ENCODE results near the gene EEF1B2. TPM values are rescaled to one million over a fixed set of nuclear protein-coding genes. Genes with fewer than 3 reads are reported as not detected.
A peak's percentile ranks its signal among the peaks of the same experiment; 100 is the strongest.
"Not testable (repeated sequence)": the region's sequence is repeated elsewhere in the genome, so short reads cannot be mapped to it uniquely, and the experiment has no call there.

Gene EEF1B2
- 100 to 1,000 TPM; 258 to 346 (median 302) TPM for total RNA-seq
- 283 TPM for polyA plus RNA-seq
- long read RNA-seq, donor 1, transcript EEF1B2-202 (7 exons, 880 nt) = minor isoform, 6 of 179 reads
- long read RNA-seq, donor 1, transcript EEF1B2-201 (7 exons, 844 nt) = minor isoform, 22 of 179 reads
- long read RNA-seq, donor 1, transcript EEF1B2-203 (6 exons, 1,098 nt) = major isoform, 145 of 179 reads
- long read RNA-seq, donor 1, partial matches to known transcripts = 0 of 179 reads
- long read RNA-seq, donor 1, other reads (novel, unspliced or antisense) = 6 of 179 reads
- long read RNA-seq, donor 2, transcript EEF1B2-203 (6 exons, 1,098 nt) = major isoform, 112 of 133 reads
- long read RNA-seq, donor 2, transcript EEF1B2-201 (7 exons, 844 nt) = minor isoform, 13 of 133 reads
- long read RNA-seq, donor 2, partial matches to known transcripts = 3 of 133 reads
- long read RNA-seq, donor 2, other reads (novel, unspliced or antisense) = 1 of 133 reads
- long read RNA-seq, donor 3, transcript EEF1B2-203 (6 exons, 1,098 nt) = major isoform, 144 of 174 reads
- long read RNA-seq, donor 3, transcript EEF1B2-201 (7 exons, 844 nt) = minor isoform, 8 of 174 reads
- long read RNA-seq, donor 3, transcript EEF1B2-202 (7 exons, 880 nt) = minor isoform, 6 of 174 reads
- long read RNA-seq, donor 3, partial matches to known transcripts = 7 of 174 reads
- long read RNA-seq, donor 3, other reads (novel, unspliced or antisense) = 6 of 174 reads
- long read RNA-seq, donor 4, transcript EEF1B2-201 (7 exons, 844 nt) = minor isoform, 5 of 92 reads
- long read RNA-seq, donor 4, transcript EEF1B2-203 (6 exons, 1,098 nt) = major isoform, 81 of 92 reads
- long read RNA-seq, donor 4, partial matches to known transcripts = 1 of 92 reads
- long read RNA-seq, donor 4, other reads (novel, unspliced or antisense) = 1 of 92 reads

- peaks cover 2% of the 10 kb centered on the region for H3K4me1 ChIP-seq (ENCODE audit: control insufficient read depth, insufficient read depth, low read length)
- peak; percentile 96 to 98 for ATAC-seq
- no peaks in the 10 kb centered on the region for H3K9me3 ChIP-seq (ENCODE audit: control insufficient read depth, low read length)
- WGBS = under 1% methylated on average over 64 of the region's 64 CpGs
- DNase-seq = peak; percentile 98
- H3K27me3 ChIP-seq (ENCODE audit: control insufficient read depth, insufficient read depth) = no peaks in the 10 kb centered on the region
- intact Hi-C loops (cut with DNase I) = loop anchor here in 2 of 4 donors (10.0 kb wide), 2 partner anchors 105 to 115 kb away; partner anchors contain the start of gene ZDBF2 (in 1 of the 2)
- peak within 1 kb of the TSS; percentile 93 for H3K27ac ChIP-seq (ENCODE audit: low read length)
- H3K4me3 ChIP-seq (ENCODE audit: low read length) = peak within 1 kb of the TSS; percentile 95
Measured at GRCh38 chr2:206159346-206160124, at the start of gene EEF1B2, which contains the start of gene NDUFS1. Gene EEF1B2 (plus strand): TSS chr2:206159895. CDS start chr2:206159980, 85 bp downstream. Gene NDUFS1 (minus strand): TSS chr2:206159444. CDS start chr2:206153678, 5,766 bp downstream.

DNA sequence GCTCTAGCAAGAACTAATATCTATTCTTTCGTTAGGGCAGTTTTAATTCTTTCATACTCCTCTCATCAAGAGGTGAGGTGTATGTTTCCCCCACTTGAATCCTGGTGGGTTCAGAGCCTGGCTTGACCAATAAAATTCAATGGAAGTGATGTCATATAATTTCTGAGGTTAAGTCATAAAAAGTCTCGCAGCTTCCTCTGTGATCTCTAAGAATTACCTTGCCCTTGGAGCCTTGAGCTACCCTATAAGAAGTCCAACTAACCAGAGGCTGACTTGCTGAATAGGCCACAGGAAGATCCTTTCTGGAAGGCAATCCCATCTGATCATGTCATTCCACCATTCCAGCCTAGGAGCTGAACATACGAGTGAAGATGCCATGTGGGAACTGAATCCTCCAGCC, 47.6 kb upstream of the EEF1B2 start:
- peak in 1 of 2 donors; percentile 19 for ATAC-seq
- WGBS = 94% methylated on average over 3 of the region's 3 CpGs

GRCh38 chr2:206112846-206113547, 46.7 kb upstream of the EEF1B2 start:
- ATAC-seq (no peak), DNase-seq (no peak)
- 74% methylated on average over 7 of the region's 7 CpGs for WGBS
- Histone ChIP-seq H3K27me3 (ENCODE audit: control insufficient read depth, insufficient read depth) (no peaks in the 10 kb centered on the region), H3K4me3 (ENCODE audit: low read length) (no peak overlapping the region), H3K9me3 (ENCODE audit: control insufficient read depth, low read length) (no peaks in the 10 kb centered on the region), H3K27ac (ENCODE audit: low read length) (no peak overlapping the region), H3K4me1 (ENCODE audit: control insufficient read depth, insufficient read depth, low read length) (no peaks in the 10 kb centered on the region)
- intact Hi-C loops (cut with DNase I) = no loop called here

More for the DNA sequence above, 47.6 kb upstream of the EEF1B2 start:
- intact Hi-C loops (cut with DNase I) = no loop called here
- Histone ChIP-seq H3K9me3 (ENCODE audit: control insufficient read depth, low read length) (no peaks in the 10 kb centered on the region), H3K4me3 (ENCODE audit: low read length) (no peak overlapping the region), H3K4me1 (ENCODE audit: control insufficient read depth, insufficient read depth, low read length) (no peaks in the 10 kb centered on the region), H3K27me3 (ENCODE audit: control insufficient read depth, insufficient read depth) (no peaks in the 10 kb centered on the region), H3K27ac (ENCODE audit: low read length) (no peak overlapping the region)
- no peak for DNase-seq

DNA sequence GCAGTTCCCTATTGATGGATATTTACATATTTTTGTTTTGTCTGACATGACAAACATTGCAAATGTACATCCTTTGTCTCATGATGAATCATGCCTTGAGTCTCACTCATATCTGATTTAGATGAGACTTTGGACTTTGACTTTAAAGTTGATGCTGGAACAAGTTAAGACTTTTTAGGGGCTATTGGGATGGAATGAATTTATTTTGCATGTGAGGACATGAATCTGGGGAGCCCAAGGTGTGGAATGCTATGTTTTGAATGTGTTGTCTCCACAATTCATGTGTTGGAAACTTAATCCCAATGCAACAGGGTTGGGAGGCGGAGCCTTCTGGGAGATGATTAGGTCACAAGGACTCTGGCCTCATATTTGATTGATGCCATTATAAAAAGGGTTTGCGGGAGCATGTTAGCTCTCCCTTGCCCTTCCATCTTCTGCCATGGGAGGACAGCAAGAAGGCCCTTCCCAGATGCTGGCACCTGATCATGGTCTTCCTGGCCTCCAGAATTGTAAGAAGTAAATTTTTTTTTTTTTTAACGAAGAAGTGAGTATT, 44.6 kb upstream of the EEF1B2 start:
- H3K27ac ChIP-seq (ENCODE audit: low read length) = no peak overlapping the region
- intact Hi-C loops (cut with DNase I) = no loop called here
- ATAC-seq = no peak
- H3K4me3 ChIP-seq (ENCODE audit: low read length) = no peak overlapping the region
- WGBS = 97% methylated on average over 3 of the region's 3 CpGs
- no peaks in the 10 kb centered on the region for H3K27me3 ChIP-seq (ENCODE audit: control insufficient read depth, insufficient read depth)
- H3K4me1 ChIP-seq (ENCODE audit: control insufficient read depth, insufficient read depth, low read length) = no peaks in the 10 kb centered on the region
- H3K9me3 ChIP-seq (ENCODE audit: control insufficient read depth, low read length) = no peaks in the 10 kb centered on the region
- no peak for DNase-seq

- ATAC-seq (peak in 1 of 2 donors; percentile 33), DNase-seq (no peak)
- H3K4me3 ChIP-seq (ENCODE audit: low read length) = no peak overlapping the region
- H3K9me3 ChIP-seq (ENCODE audit: control insufficient read depth, low read length) = no peaks in the 10 kb centered on the region
- no peak overlapping the region for H3K27ac ChIP-seq (ENCODE audit: low read length)
- 97% methylated on average over 21 of the region's 21 CpGs for WGBS
- intact Hi-C loops (cut with DNase I) = no loop called here
- H3K27me3 ChIP-seq (ENCODE audit: control insufficient read depth, insufficient read depth) = no peaks in the 10 kb centered on the region
- H3K4me1 ChIP-seq (ENCODE audit: control insufficient read depth, insufficient read depth, low read length) = no peaks in the 10 kb centered on the region
Measured at GRCh38 chr2:206116278-206116677, 43.4 kb upstream of the EEF1B2 start.

DNA sequence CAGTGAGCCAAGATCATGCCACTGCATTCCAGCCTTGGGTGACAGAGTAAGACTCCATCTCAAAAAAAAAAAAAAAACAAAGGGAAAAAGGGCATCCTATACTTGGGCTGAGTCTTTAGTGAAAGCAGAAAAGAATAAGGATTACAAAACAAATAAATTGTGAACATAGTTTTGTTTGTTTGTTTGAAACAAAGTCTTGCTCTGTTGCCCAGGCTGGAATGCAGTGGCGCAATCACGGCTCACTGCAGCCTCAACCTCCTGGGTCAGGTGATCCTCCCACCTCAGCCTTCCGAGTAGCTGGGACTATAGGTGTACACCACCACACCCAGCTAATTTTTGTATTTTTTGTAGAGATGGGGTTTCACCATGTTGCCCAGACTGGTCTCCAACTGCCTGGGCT, 37.1 kb upstream of the EEF1B2 start:
- H3K9me3 ChIP-seq (ENCODE audit: control insufficient read depth, low read length); H3K4me1 ChIP-seq (ENCODE audit: control insufficient read depth, insufficient read depth, low read length); H3K27me3 ChIP-seq (ENCODE audit: control insufficient read depth, insufficient read depth); H3K27ac ChIP-seq (ENCODE audit: low read length); ATAC-seq; H3K4me3 ChIP-seq (ENCODE audit: low read length); intact Hi-C loops (cut with DNase I); DNase-seq: not testable (repeated sequence)
- WGBS = 97% methylated on average over 3 of the region's 3 CpGs

- Histone ChIP-seq H3K27me3 (ENCODE audit: control insufficient read depth, insufficient read depth) (no peaks in the 10 kb centered on the region), H3K9me3 (ENCODE audit: control insufficient read depth, low read length) (no peaks in the 10 kb centered on the region), H3K4me1 (ENCODE audit: control insufficient read depth, insufficient read depth, low read length) (no peaks in the 10 kb centered on the region), H3K4me3 (ENCODE audit: low read length) (no peak overlapping the region), H3K27ac (ENCODE audit: low read length) (no peak overlapping the region)
- DNase-seq = no peak
- ATAC-seq = no peak
- intact Hi-C loops (cut with DNase I) = no loop called here
Measured at GRCh38 chr2:206125901-206126300, 33.8 kb upstream of the EEF1B2 start.

DNA sequence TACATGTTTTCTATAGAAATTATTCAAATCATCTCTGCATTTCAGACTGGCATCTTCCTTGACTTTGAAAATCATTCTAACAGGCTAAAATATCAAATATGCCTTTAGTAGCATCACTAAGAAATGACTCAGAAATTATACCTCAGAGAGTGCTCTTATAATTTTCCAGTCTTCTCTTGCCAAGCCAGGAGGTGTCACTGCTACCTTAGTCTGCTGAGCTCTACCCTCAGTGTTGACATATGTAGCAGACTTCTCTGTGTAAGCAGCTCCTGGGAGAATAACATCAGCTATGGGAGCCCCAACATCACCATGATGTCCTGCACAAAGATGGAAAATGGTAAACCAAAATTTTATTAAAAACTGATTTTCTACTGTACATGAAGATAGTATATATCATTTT, 32.0 kb upstream of the EEF1B2 start:
- Histone ChIP-seq H3K27me3 (ENCODE audit: control insufficient read depth, insufficient read depth) (no peaks in the 10 kb centered on the region), H3K4me3 (ENCODE audit: low read length) (no peak overlapping the region), H3K4me1 (ENCODE audit: control insufficient read depth, insufficient read depth, low read length) (no peaks in the 10 kb centered on the region), H3K27ac (ENCODE audit: low read length) (no peak overlapping the region), H3K9me3 (ENCODE audit: control insufficient read depth, low read length) (no peaks in the 10 kb centered on the region)
- DNase-seq (no peak), ATAC-seq (no peak)
- intact Hi-C loops (cut with DNase I) = no loop called here

DNA sequence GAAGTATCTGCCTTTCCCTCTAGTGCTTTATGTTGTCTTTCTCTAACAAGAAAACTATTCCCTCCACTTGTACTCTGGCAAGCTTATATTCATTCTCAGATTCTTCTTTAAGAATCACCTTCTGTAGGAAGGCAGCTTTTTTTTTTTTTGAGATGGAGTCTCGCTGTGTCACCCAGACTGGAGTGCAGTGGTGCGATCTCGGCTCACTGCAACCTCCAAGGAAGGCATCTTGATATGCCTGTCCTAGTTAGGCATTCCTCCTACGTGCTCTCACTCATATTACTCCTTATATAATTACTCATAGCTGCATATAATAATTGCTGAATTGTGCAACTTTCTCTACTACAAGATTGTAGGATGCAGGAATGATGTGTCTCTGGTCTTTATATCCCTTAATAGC, 16.2 kb upstream of the EEF1B2 start:
- H3K4me1 ChIP-seq (ENCODE audit: control insufficient read depth, insufficient read depth, low read length) = no peaks in the 10 kb centered on the region

GRCh38 chr2:206144383-206144782, 15.3 kb upstream of the EEF1B2 start:
- Histone ChIP-seq H3K4me3 (ENCODE audit: low read length) (no peak overlapping the region), H3K9me3 (ENCODE audit: control insufficient read depth, low read length) (no peaks in the 10 kb centered on the region), H3K4me1 (ENCODE audit: control insufficient read depth, insufficient read depth, low read length) (no peaks in the 10 kb centered on the region), H3K27me3 (ENCODE audit: control insufficient read depth, insufficient read depth) (no peaks in the 10 kb centered on the region), H3K27ac (ENCODE audit: low read length) (no peak overlapping the region)
- DNase-seq = no peak
- intact Hi-C loops (cut with DNase I) = no loop called here
- no peak for ATAC-seq
- 99% methylated on average over 2 of the region's 2 CpGs for WGBS

More for the DNA sequence above, 16.2 kb upstream of the EEF1B2 start:
- Histone ChIP-seq H3K9me3 (ENCODE audit: control insufficient read depth, low read length) (no peaks in the 10 kb centered on the region), H3K27ac (ENCODE audit: low read length) (no peak overlapping the region), H3K27me3 (ENCODE audit: control insufficient read depth, insufficient read depth) (no peaks in the 10 kb centered on the region), H3K4me3 (ENCODE audit: low read length) (no peak overlapping the region)
- 94% methylated on average over 4 of the region's 4 CpGs for WGBS
- intact Hi-C loops (cut with DNase I) = no loop called here
- DNase-seq (no peak), ATAC-seq (no peak)

All from right cardiac atrium (tissue), 5 donors.